HEK293 (cell line): ENCODE results near the gene SMKR1.

Source experiments
- CTCF ChIA-PET: fragments of 350-600 bp; formaldehyde crosslinking; extraction: SDS; loops from one replicate; lab custom pipeline; 2021; ENCODE audit warnings: antibody characterized with exemption; lab: Yijun Ruan, JAX
- POLR2A ChIA-PET: fragments of 300-600 bp; formaldehyde crosslinking; extraction: SDS; loops from one replicate; lab custom pipeline; 2020; ENCODE audit warnings: antibody characterized with exemption, inconsistent platforms; lab: Yijun Ruan, JAX
- H3K27ac ChIP-seq: fragments of 200-500 bp; sonication (Bioruptor generic); 2 replicates; pipeline ENCODE4 v1.5.1; 2014; ENCODE audit warnings: low read depth, low read length, control low read depth, inconsistent platforms; ENCODE audit errors: extremely low read depth
- H3K36me3 ChIP-seq, 2 experiments: fragments of 200-500 bp in 1 of 2; sonication (Bioruptor generic) in 1 of 2; 1 replicate in 1 of 2; 2 replicates in 1 of 2; pipeline ENCODE4 v1.5.1; 2014 to 2017; ENCODE audit warnings: inconsistent platforms in 2 of 2, low read length in 2 of 2; ENCODE audit not compliant: control insufficient read depth in 2 of 2, insufficient read depth in 1 of 2
- H3K4me1 ChIP-seq: fragments of 200-500 bp; sonication (Bioruptor generic); 2 replicates; pipeline ENCODE4 v1.5.1; 2014; ENCODE audit warnings: mild to moderate bottlenecking, low read length, inconsistent platforms; ENCODE audit not compliant: control insufficient read depth, insufficient read depth
- H3K4me3 ChIP-seq: 2 replicates; pipeline ENCODE4 v1.5.1; 2011; ENCODE audit warnings: low read depth, mild to moderate bottlenecking, control low read depth, low read length, moderate library complexity
- H3K9me3 ChIP-seq: fragments of 200-500 bp; sonication (Bioruptor generic); 2 replicates; pipeline ENCODE4 v1.5.1; 2014; ENCODE audit warnings: low read depth, low read length, inconsistent platforms; ENCODE audit not compliant: control insufficient read depth, insufficient read depth
- BCL11B ChIP-seq: fragments of 450-650 bp; formaldehyde crosslinking; IDR thresholded peaks from 2 replicates; pipeline ENCODE4 v1.5.1; 2016; ENCODE audit warnings: low read depth, missing biosample characterization, missing genetic modification characterization
- KLF7 ChIP-seq: fragments of 450-650 bp; formaldehyde crosslinking; IDR thresholded peaks from 2 replicates; pipeline ENCODE4 v1.5.1; 2016; ENCODE audit warnings: missing biosample characterization, missing genetic modification characterization, borderline replicate concordance
- KLF8 ChIP-seq: fragments of 450-650 bp; formaldehyde crosslinking; IDR thresholded peaks from 2 replicates; pipeline ENCODE4 v1.5.1; 2016; ENCODE audit warnings: missing biosample characterization, missing genetic modification characterization
- MEIS1 ChIP-seq: sonication (generic); formaldehyde crosslinking; IDR thresholded peaks from 2 replicates; pipeline ENCODE4 v1.8.1; 2022; ENCODE audit warnings: missing genetic modification reagents, mild to moderate bottlenecking, borderline replicate concordance
- PATZ1 ChIP-seq: fragments of 450-650 bp; formaldehyde crosslinking; IDR thresholded peaks from 2 replicates; pipeline ENCODE4 v1.5.1; 2016; ENCODE audit warnings: missing biosample characterization, missing genetic modification characterization
- ZBTB48 ChIP-seq: fragments of 450-650 bp; formaldehyde crosslinking; IDR thresholded peaks from 2 replicates; pipeline ENCODE4 v1.5.1; 2016; ENCODE audit warnings: missing biosample characterization, missing genetic modification characterization
- ZBTB7A ChIP-seq: fragments of 450-650 bp; formaldehyde crosslinking; IDR thresholded peaks from 2 replicates; pipeline ENCODE4 v1.5.1; 2016; ENCODE audit warnings: low read depth, missing biosample characterization, missing genetic modification characterization
- ZFP3 ChIP-seq: fragments of 450-650 bp; formaldehyde crosslinking; IDR thresholded peaks from 2 replicates; pipeline ENCODE4 v1.5.1; 2016; ENCODE audit warnings: low read depth, missing biosample characterization, missing genetic modification characterization
- ZFP69B ChIP-seq: fragments of 450-650 bp; formaldehyde crosslinking; IDR thresholded peaks from 2 replicates; pipeline ENCODE4 v1.5.1; 2016; ENCODE audit warnings: missing biosample characterization, missing genetic modification characterization
- ZNF175 ChIP-seq: fragments of 450-650 bp; formaldehyde crosslinking; IDR thresholded peaks from 2 replicates; pipeline ENCODE4 v1.5.1; 2016; ENCODE audit warnings: missing biosample characterization, missing genetic modification characterization
- ZNF19 ChIP-seq: fragments of 450-650 bp; formaldehyde crosslinking; IDR thresholded peaks from 2 replicates; pipeline ENCODE4; 2016; ENCODE audit warnings: missing biosample characterization, missing genetic modification characterization, low read depth
- ZNF239 ChIP-seq: fragments of 450-650 bp; formaldehyde crosslinking; IDR thresholded peaks from 2 replicates; pipeline ENCODE4 v1.5.1; 2016; ENCODE audit warnings: missing biosample characterization, missing genetic modification characterization
- ZNF280C ChIP-seq: fragments of 450-650 bp; formaldehyde crosslinking; IDR thresholded peaks from 2 replicates; pipeline ENCODE4 v1.5.1; 2016; ENCODE audit warnings: missing biosample characterization, missing genetic modification characterization
- ZNF292 ChIP-seq: fragments of 450-650 bp; formaldehyde crosslinking; IDR thresholded peaks from 2 replicates; pipeline ENCODE4 v1.5.1; 2016; ENCODE audit warnings: low read depth, missing biosample characterization, missing genetic modification characterization, borderline replicate concordance
- ZNF302 ChIP-seq: fragments of 450-650 bp; formaldehyde crosslinking; IDR thresholded peaks from 2 replicates; pipeline ENCODE4 v1.5.1; 2016; ENCODE audit warnings: missing biosample characterization, missing genetic modification characterization, low read depth
- ZNF37A ChIP-seq: fragments of 450-650 bp; IDR thresholded peaks from 2 replicates; pipeline ENCODE4 v1.5.1; 2018; ENCODE audit warnings: missing biosample characterization, missing genetic modification characterization
- ZNF416 ChIP-seq: fragments of 450-650 bp; formaldehyde crosslinking; IDR thresholded peaks from 2 replicates; pipeline ENCODE4 v1.5.1; 2016; ENCODE audit warnings: missing biosample characterization, missing genetic modification characterization
- ZNF48 ChIP-seq: fragments of 450-650 bp; formaldehyde crosslinking; IDR thresholded peaks from 2 replicates; pipeline ENCODE4 v1.5.1; 2016; ENCODE audit warnings: missing biosample characterization, missing genetic modification characterization
- ZNF501 ChIP-seq: fragments of 450-650 bp; formaldehyde crosslinking; IDR thresholded peaks from 2 replicates; pipeline ENCODE4 v1.5.1; 2016; ENCODE audit warnings: missing biosample characterization, missing genetic modification characterization
- ZNF510 ChIP-seq: fragments of 450-650 bp; formaldehyde crosslinking; IDR thresholded peaks from 2 replicates; pipeline ENCODE4 v1.5.1; 2018; ENCODE audit warnings: mild to moderate bottlenecking, missing genetic modification characterization, missing biosample characterization; ENCODE audit not compliant: insufficient replicate concordance
- ZNF529 ChIP-seq: fragments of 450-650 bp; formaldehyde crosslinking; IDR thresholded peaks from 2 replicates; pipeline ENCODE4 v1.5.1; 2017; ENCODE audit warnings: missing genetic modification characterization, missing biosample characterization; ENCODE audit not compliant: insufficient replicate concordance
- ZNF580 ChIP-seq: fragments of 450-650 bp; formaldehyde crosslinking; IDR thresholded peaks from 2 replicates; pipeline ENCODE4 v1.5.1; 2016; ENCODE audit warnings: missing biosample characterization, missing genetic modification characterization
- ZNF654 ChIP-seq: fragments of 450-650 bp; formaldehyde crosslinking; IDR thresholded peaks from 2 replicates; pipeline ENCODE4 v1.5.1; 2016; ENCODE audit warnings: low read depth, missing biosample characterization, missing genetic modification characterization
- ZNF664 ChIP-seq: fragments of 450-650 bp; formaldehyde crosslinking; IDR thresholded peaks from 2 replicates; pipeline ENCODE4 v1.5.1; 2016; ENCODE audit warnings: missing biosample characterization, missing genetic modification characterization
- ZNF692 ChIP-seq: fragments of 450-650 bp; formaldehyde crosslinking; IDR thresholded peaks from 2 replicates; pipeline ENCODE4 v1.5.1; 2016; ENCODE audit warnings: missing biosample characterization, missing genetic modification characterization
- ZNF701 ChIP-seq: fragments of 450-650 bp; formaldehyde crosslinking; IDR thresholded peaks from 2 replicates; pipeline ENCODE4 v1.5.1; 2016; ENCODE audit warnings: missing biosample characterization, missing genetic modification characterization
- ZNF704 ChIP-seq: fragments of 450-650 bp; formaldehyde crosslinking; IDR thresholded peaks from 2 replicates; pipeline ENCODE4 v1.5.1; 2016; ENCODE audit warnings: missing biosample characterization, missing genetic modification characterization
- ZNF777 ChIP-seq: fragments of 450-650 bp; formaldehyde crosslinking; IDR thresholded peaks from 2 replicates; pipeline ENCODE4 v1.5.1; 2017; ENCODE audit warnings: missing biosample characterization, missing genetic modification characterization, borderline replicate concordance

Gene SMKR1

GRCh38 chr7:129462420-129462819 is 39.9 kb upstream of the SMKR1 start (continued):
- TF ChIP-seq ZNF654 (tag by site-specific recombination) (no peak), ZBTB48 (tag by site-specific recombination) (no peak), ZNF510 (tag by site-specific recombination) (no peak), ZNF37A (tag by site-specific recombination) (no peak), MEIS1 (CRISPR knock-in tag) (no peak), BCL11B (tag by site-specific recombination) (no peak), KLF8 (no peak), ZNF302 (tag by site-specific recombination) (no peak)
- TF ChIP-seq, all 188 proteins: peak for 0

GRCh38 chr7:129464194-129464593 is 38.1 kb upstream of the SMKR1 start:
- CTCF ChIA-PET, result interaction anchor here (0.6 to 3.2 kb wide), 2 partner anchors 229 to 246 kb away, joined by 3 to 18 read pairs; no protein-coding TSS in a partner anchor
- H3K27ac ChIP-seq, result no peak overlapping the region
- H3K4me3 ChIP-seq, result no peak overlapping the region
- no peaks in the 10 kb centered on the region for H3K4me1 ChIP-seq
- POLR2A ChIA-PET, result no interaction called here
- H3K9me3 ChIP-seq, result no peaks in the 10 kb centered on the region
- no peak for TF ChIP-seq ZNF580 (tag by site-specific recombination)
- TF ChIP-seq ZNF704 (tag by site-specific recombination), result no peak
- no peak for TF ChIP-seq ZNF175 (tag by site-specific recombination)
- no peak for TF ChIP-seq ZNF529 (tag by site-specific recombination)
- TF ChIP-seq ZNF48 (tag by site-specific recombination), result no peak
- H3K36me3 ChIP-seq, result peaks cover 6 to 80% of the 10 kb centered on the region in 2 experiments

GRCh38 chr7:129465080-129465479 is 37.3 kb upstream of the SMKR1 start:
- CTCF ChIA-PET, result interaction anchor here (0.6 to 3.2 kb wide), 2 partner anchors 82 to 247 kb away, joined by 3 to 18 read pairs; no protein-coding TSS in a partner anchor
- Histone ChIP-seq H3K36me3 (peaks cover 6 to 75% of the 10 kb centered on the region in 2 experiments), H3K4me1 (no peaks in the 10 kb centered on the region), H3K9me3 (no peaks in the 10 kb centered on the region), H3K4me3 (no peak overlapping the region), H3K27ac (no peak overlapping the region)
- POLR2A ChIA-PET, result no interaction called here
- TF ChIP-seq ZFP69B (no peak), ZNF19 (no peak), ZBTB7A (tag by site-specific recombination) (no peak), PATZ1 (tag by site-specific recombination) (no peak), ZNF292 (no peak), KLF7 (tag by site-specific recombination) (no peak), ZNF664 (tag by site-specific recombination) (no peak), ZNF777 (tag by site-specific recombination) (no peak), ZNF239 (tag by site-specific recombination) (no peak), ZNF280C (no peak), ZNF501 (tag by site-specific recombination) (no peak), ZNF692 (tag by site-specific recombination) (no peak), ZFP3 (tag by site-specific recombination) (no peak), ZNF510 (tag by site-specific recombination) (no peak), ZNF701 (no peak), ZNF416 (tag by site-specific recombination) (no peak)
